Activated CD8-positive, alpha-beta T cell treated with anti-CD3 and anti-CD28 coated beads, Interleukin-2, amount 10 ng/mL, durations not matched to agents 7 days and 5 days (primary cell): Measurements from ENCODE around the gene USP36. TPM values are rescaled to one million over a fixed set of nuclear protein-coding genes. Genes with fewer than 3 reads are reported as not detected.

Source experiments
- ATAC-seq: fragments of 150-1000 bp; cut with Tn5 transposase; one replicate; pipeline ENCODE4 v1.10.0; 2021; ENCODE audit warnings: moderate library complexity
- CTCF ChIA-PET: fragments of 350-600 bp; sonication (Branson Sonifier 250); formaldehyde crosslinking; loops from one replicate; lab custom pipeline; 2021; ENCODE audit warnings: antibody characterized with exemption; lab: Charles Lee
- POLR2A ChIA-PET: fragments of 350-600 bp; sonication (Branson Sonifier 250); formaldehyde crosslinking; loops from one replicate; lab custom pipeline; 2021; ENCODE audit warnings: antibody characterized with exemption; lab: Charles Lee
- DNase-seq: peaks from one replicate; pipeline ENCODE4 v3.0.0-alpha.2; 2020
- H3K27ac Mint-ChIP-seq: one replicate; pipeline ENCODE4 v1.8.0; 2021; ENCODE audit warnings: mild to moderate bottlenecking, mixed read lengths
- H3K27me3 Mint-ChIP-seq: one replicate; pipeline ENCODE4 v1.8.0; 2021; ENCODE audit warnings: low read depth, mixed read lengths
- H3K36me3 Mint-ChIP-seq: one replicate; pipeline ENCODE4 v1.8.0; 2021; ENCODE audit warnings: low read depth, mixed read lengths
- H3K4me1 Mint-ChIP-seq: one replicate; pipeline ENCODE4 v1.8.0; 2021; ENCODE audit warnings: low read depth, mixed read lengths
- H3K4me3 Mint-ChIP-seq: one replicate; pipeline ENCODE4 v1.8.0; 2021; ENCODE audit warnings: mild to moderate bottlenecking, mixed read lengths
- H3K9me3 Mint-ChIP-seq: one replicate; pipeline ENCODE4 v1.8.0; 2022; ENCODE audit warnings: mixed read lengths; ENCODE audit not compliant: insufficient read depth
- total RNA-seq, 2 experiments: library from RNA; stranded (reverse); gene quantifications; one replicate each; pipeline ENCODE4 v1.2.3, GENCODE V29; 2021

The USP36 gene
- total RNA-seq, 2 experiments from 2014 or later: 67.5 TPM

DNA sequence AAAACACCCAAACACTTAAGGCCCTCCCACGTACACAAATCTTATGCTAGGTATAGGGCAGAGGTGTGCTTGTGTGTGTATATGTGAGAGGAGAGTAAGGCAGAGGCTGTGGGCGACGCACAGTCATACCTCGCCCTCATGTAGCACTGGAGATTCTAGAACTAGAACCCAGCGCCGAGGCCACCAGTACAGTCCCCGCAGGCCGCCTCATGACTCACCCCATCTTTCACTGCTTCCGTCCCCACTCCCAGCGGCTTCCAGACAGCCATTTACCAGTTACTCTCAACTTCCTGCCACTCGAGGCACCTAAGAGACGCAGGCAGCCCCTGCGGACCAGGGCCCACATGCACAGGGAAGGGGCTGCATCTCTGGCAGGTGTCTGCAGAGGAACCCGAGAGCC, 35.3 kb downstream of the USP36 start:
- Mint-ChIP-seq H3K27ac (peak overlapping the region; percentile 79), H3K4me3 (no peak overlapping the region), H3K4me1 (peaks cover 56% of the 10 kb centered on the region), H3K9me3 (no peaks in the 10 kb centered on the region), H3K27me3 (no peaks in the 10 kb centered on the region), H3K36me3 (peaks cover 78% of the 10 kb centered on the region)
- DNase-seq: peak; percentile 68
- ATAC-seq: peak; percentile 76
- ChIA-PET CTCF (interaction anchor here (0.7 kb wide), 1 partner anchor 95 kb away, joined by 3 read pairs; no protein-coding TSS in a partner anchor), POLR2A (interaction anchor here (0.6 to 1.6 kb wide), 6 partner anchors 11 to 1798 kb away, joined by 3 to 4 read pairs (median 3); partner anchors contain the start of gene CYTH1)

- peak overlapping the region; percentile 79 for H3K27ac Mint-ChIP-seq
- H3K36me3 Mint-ChIP-seq: peaks cover 79% of the 10 kb centered on the region
- H3K9me3 Mint-ChIP-seq: no peaks in the 10 kb centered on the region
- H3K27me3 Mint-ChIP-seq: no peaks in the 10 kb centered on the region
- ChIA-PET CTCF (interaction anchor here (0.7 to 1.5 kb wide), 2 partner anchors 61 to 95 kb away, joined by 3 read pairs; no protein-coding TSS in a partner anchor), POLR2A (interaction anchor here (0.6 to 1.6 kb wide), 6 partner anchors 12 to 37 kb away, joined by 3 to 4 read pairs (median 3); partner anchors contain the start of gene CYTH1)
- H3K4me3 Mint-ChIP-seq: no peak overlapping the region
- H3K4me1 Mint-ChIP-seq: peaks cover 61% of the 10 kb centered on the region
- ATAC-seq (no peak), DNase-seq (no peak)
Measured at GRCh38 chr17:78804777-78805176, 35.8 kb downstream of the USP36 start.

DNA sequence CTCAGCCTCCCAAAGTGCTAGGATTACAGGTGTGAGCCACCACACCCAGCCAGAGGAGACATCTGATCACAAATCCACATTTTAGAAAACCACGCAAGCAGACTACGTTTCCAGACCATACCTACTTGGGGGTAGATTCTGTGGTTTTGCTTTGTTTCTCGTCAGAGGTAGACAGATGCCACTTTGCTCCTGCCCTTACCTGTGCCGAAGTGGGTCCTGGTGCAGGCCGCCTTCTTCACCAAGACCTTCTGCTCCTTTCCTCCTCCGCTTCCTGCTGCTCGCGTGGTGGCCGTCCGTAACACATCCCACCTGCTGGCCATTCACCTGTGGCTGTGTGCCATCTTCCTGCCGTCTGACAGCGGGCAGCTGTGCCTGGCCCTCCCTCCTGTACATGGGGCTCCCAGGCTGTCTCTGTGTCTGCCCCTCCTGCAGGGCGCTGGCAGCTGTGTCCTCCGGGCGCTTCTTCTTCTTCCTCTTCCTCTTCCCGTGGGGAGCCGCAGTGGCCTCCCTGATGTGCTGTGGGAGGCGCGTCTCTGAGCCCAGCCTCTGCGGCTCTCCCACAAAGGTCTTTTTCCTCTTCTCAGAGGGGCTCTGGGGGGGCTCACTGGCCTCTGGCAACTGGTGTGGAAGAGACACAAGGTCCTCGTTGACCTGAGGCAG, 37.3 kb downstream of the USP36 start:
- peaks cover 82% of the 10 kb centered on the region for H3K36me3 Mint-ChIP-seq
- peak overlapping the region; percentile 79 for H3K4me3 Mint-ChIP-seq
- H3K9me3 Mint-ChIP-seq: no peaks in the 10 kb centered on the region
- DNase-seq: no peak
- CTCF ChIA-PET: interaction anchor here (1.1 to 1.5 kb wide), 3 partner anchors 18 to 95 kb away, joined by 3 to 4 read pairs (median 3); no protein-coding TSS in a partner anchor
- POLR2A ChIA-PET: interaction anchor here (0.6 to 1.6 kb wide), 2 partner anchors 13 to 34 kb away, joined by 4 read pairs; no protein-coding TSS in a partner anchor
- peaks cover 71% of the 10 kb centered on the region for H3K4me1 Mint-ChIP-seq
- peak overlapping the region; percentile 90 for H3K27ac Mint-ChIP-seq
- H3K27me3 Mint-ChIP-seq: no peaks in the 10 kb centered on the region
- peak; percentile 25 for ATAC-seq

DNA sequence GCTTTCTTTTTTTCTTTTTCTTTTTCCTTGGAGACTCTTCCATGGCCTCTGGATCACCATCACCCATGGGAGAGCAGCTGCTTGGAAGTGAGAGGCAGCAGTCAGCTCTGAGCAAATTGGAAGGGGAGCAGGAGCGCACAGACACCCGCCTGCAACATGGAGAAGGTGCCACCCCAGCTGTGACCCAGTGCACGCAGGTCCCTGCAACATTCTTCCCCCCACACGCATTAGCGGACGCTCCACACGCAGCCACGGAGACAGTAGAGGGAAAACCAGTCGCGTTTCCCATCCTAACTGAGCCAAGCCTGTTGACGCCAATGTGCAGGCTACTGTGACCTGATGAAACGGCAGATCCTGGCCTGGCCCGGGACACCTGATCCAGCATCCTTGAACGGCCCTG, 38.2 kb downstream of the USP36 start:
- no peaks in the 10 kb centered on the region for H3K9me3 Mint-ChIP-seq
- H3K27ac Mint-ChIP-seq: no peak overlapping the region
- CTCF ChIA-PET: interaction anchor here (1.2 kb wide), 1 partner anchor 17 kb away, joined by 3 read pairs; no protein-coding TSS in a partner anchor
- ATAC-seq (no peak), DNase-seq (no peak)
- POLR2A ChIA-PET: no interaction called here
- H3K4me1 Mint-ChIP-seq: peaks cover 66% of the 10 kb centered on the region
- no peaks in the 10 kb centered on the region for H3K27me3 Mint-ChIP-seq
- H3K4me3 Mint-ChIP-seq: peak overlapping the region; percentile 79
- H3K36me3 Mint-ChIP-seq: peaks cover 81% of the 10 kb centered on the region

- POLR2A ChIA-PET: interaction anchor here (0.7 kb wide), 1 partner anchor 17 kb away, joined by 4 read pairs; no protein-coding TSS in a partner anchor
- DNase-seq (no peak), ATAC-seq (no peak)
- Mint-ChIP-seq H3K9me3 (no peaks in the 10 kb centered on the region), H3K36me3 (peaks cover 79% of the 10 kb centered on the region), H3K27me3 (no peaks in the 10 kb centered on the region), H3K4me1 (peaks cover 66% of the 10 kb centered on the region), H3K27ac (no peak overlapping the region), H3K4me3 (no peak overlapping the region)
- CTCF ChIA-PET: interaction anchor here (1.2 to 3.1 kb wide), 2 partner anchors 17 kb away, joined by 3 to 14 read pairs; no protein-coding TSS in a partner anchor
Measured at GRCh38 chr17:78802008-78802407, 38.6 kb downstream of the USP36 start.

GRCh38 chr17:78800132-78800931, 40.3 kb downstream of the USP36 start:
- Mint-ChIP-seq H3K36me3 (peaks cover 79% of the 10 kb centered on the region), H3K4me1 (peaks cover 51% of the 10 kb centered on the region), H3K27me3 (no peaks in the 10 kb centered on the region), H3K4me3 (no peak overlapping the region), H3K27ac (peak overlapping the region; percentile 71), H3K9me3 (no peaks in the 10 kb centered on the region)
- no peak for ATAC-seq
- no peak for DNase-seq
- ChIA-PET POLR2A (no interaction called here), CTCF (interaction anchor here (0.7 to 3.1 kb wide), 4 partner anchors 9 to 134 kb away, joined by 3 to 14 read pairs (median 5); no protein-coding TSS in a partner anchor)

DNA sequence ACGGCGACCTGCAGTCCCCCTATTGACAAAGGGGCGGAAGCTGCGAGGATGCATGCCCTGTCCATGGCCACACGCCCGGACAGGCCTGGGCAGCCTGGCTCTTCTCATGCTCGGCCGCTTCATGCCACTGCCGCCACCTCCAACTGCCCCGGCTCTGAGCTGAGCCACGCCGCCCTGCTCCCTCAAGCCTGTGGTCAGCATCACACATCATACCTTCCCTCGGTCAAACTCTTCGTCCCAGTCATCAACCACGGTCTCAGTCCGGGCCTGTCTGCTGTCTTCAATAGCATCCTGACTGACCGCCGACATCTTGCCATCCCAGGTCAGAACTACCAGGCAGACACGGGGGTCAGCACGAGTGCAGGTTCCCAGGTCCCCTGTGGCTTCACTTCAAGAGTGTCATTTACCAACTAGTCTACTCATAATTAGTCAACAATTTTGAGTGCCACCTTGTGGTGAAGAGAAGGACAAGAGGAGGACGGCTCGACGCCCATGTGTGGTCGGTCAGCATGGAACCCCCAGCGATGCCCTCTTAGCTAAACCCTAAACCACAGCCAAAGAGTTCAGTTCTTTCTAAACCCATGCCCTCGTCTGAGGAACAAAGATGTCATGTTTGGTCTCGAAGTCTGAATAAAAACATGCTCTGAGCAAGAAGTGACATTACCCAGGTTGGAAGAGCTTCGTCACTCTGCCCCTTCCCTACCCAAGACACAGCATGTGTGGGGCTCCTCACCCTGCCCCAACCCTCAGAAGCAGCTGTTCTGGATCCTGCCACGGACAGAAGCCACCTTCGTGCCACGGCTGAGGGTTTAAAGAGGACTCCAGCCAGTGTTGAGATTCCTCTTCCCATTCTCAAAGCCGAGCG, 41.7 kb downstream of the USP36 start:
- Mint-ChIP-seq H3K27me3 (no peaks in the 10 kb centered on the region), H3K36me3 (peaks cover 79% of the 10 kb centered on the region), H3K9me3 (no peaks in the 10 kb centered on the region), H3K4me1 (peaks cover 43% of the 10 kb centered on the region), H3K27ac (peak overlapping the region; percentile 74), H3K4me3 (no peak overlapping the region)
- CTCF ChIA-PET: interaction anchor here (0.6 to 3.1 kb wide), 12 partner anchors 10 to 482 kb away, joined by 3 to 14 read pairs (median 4); no protein-coding TSS in a partner anchor
- ATAC-seq (no peak), DNase-seq (no peak)
- POLR2A ChIA-PET: no interaction called here

GRCh38 chr17:78797691-78798585, 42.7 kb downstream of the USP36 start:
- H3K9me3 Mint-ChIP-seq: no peaks in the 10 kb centered on the region
- DNase-seq (no peak), ATAC-seq (no peak)
- CTCF ChIA-PET: interaction anchor here (1.6 kb wide), 1 partner anchor 10 kb away, joined by 4 read pairs; no protein-coding TSS in a partner anchor
- H3K4me1 Mint-ChIP-seq: peaks cover 35% of the 10 kb centered on the region
- H3K27me3 Mint-ChIP-seq: no peaks in the 10 kb centered on the region
- peak overlapping the region; percentile 43 for H3K27ac Mint-ChIP-seq
- H3K4me3 Mint-ChIP-seq: no peak overlapping the region
- H3K36me3 Mint-ChIP-seq: peaks cover 74% of the 10 kb centered on the region
- POLR2A ChIA-PET: no interaction called here

DNA sequence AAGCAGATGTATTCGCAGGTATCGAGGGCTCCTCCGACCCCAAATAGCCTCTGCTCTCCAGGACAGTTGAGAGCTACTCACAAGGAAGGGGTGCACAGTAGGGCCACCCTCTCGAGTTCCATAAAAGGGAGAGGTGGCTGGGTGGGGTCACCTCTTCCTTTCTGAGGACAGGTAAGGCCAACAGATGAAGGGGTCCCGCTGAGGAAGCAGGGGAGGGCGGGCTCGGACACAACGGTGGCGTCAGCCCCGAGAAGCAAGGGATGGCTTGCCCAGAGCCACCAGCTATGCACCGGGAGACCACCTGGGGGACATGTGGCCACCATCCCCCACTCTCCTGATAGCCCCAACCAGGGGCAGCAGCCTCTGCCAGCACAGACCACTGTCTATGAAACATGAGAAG, 43.4 kb downstream of the USP36 start:
- H3K4me1 Mint-ChIP-seq: peaks cover 29% of the 10 kb centered on the region
- CTCF ChIA-PET: no interaction called here
- ATAC-seq (no peak), DNase-seq (no peak)
- POLR2A ChIA-PET: no interaction called here
- no peaks in the 10 kb centered on the region for H3K27me3 Mint-ChIP-seq
- peaks cover 68% of the 10 kb centered on the region for H3K36me3 Mint-ChIP-seq
- no peak overlapping the region for H3K27ac Mint-ChIP-seq
- H3K4me3 Mint-ChIP-seq: no peak overlapping the region
- no peaks in the 10 kb centered on the region for H3K9me3 Mint-ChIP-seq

- Mint-ChIP-seq H3K9me3 (no peaks in the 10 kb centered on the region), H3K4me1 (peaks cover 27% of the 10 kb centered on the region), H3K4me3 (no peak overlapping the region), H3K27ac (no peak overlapping the region), H3K36me3 (peaks cover 70% of the 10 kb centered on the region), H3K27me3 (no peaks in the 10 kb centered on the region)
- ChIA-PET POLR2A (interaction anchor here (0.6 kb wide), 1 partner anchor 8 kb away, joined by 3 read pairs; no protein-coding TSS in a partner anchor), CTCF (no interaction called here)
- no peak for ATAC-seq
- no peak for DNase-seq
Measured at GRCh38 chr17:78796517-78796900, 44.1 kb downstream of the USP36 start.
